T-helper 2 cell (primary cell): ENCODE data around the gene CACNA1H.

Source experiments
- DNase-seq, 5 experiments: peaks; one replicate each; pipeline versions ENCODE4 v3.0.0 to v3.0.0-alpha.2; 2012 to 2022

The CACNA1H gene

GRCh38 chr16:1143761-1144450, 9.0 kb upstream of the CACNA1H start:
- DNase-seq: no peak

GRCh38 chr16:1144476-1145382, 8.2 kb upstream of the CACNA1H start:
- no peak for DNase-seq

GRCh38 chr16:1145383-1146100, 7.4 kb upstream of the CACNA1H start:
- DNase-seq: no peak

- DNase-seq: no peak
Measured at GRCh38 chr16:1146409-1146808, 6.5 kb upstream of the CACNA1H start.

GRCh38 chr16:1147027-1147426, 5.9 kb upstream of the CACNA1H start:
- no peak for DNase-seq

GRCh38 chr16:1149101-1149636, 3.7 kb upstream of the CACNA1H start:
- no peak for DNase-seq

- peak in 2 of 5 experiments; percentile 15 to 65 for DNase-seq
Measured at GRCh38 chr16:1150511-1150982, 2.4 kb upstream of the CACNA1H start.

- DNase-seq: no peak
Measured at GRCh38 chr16:1151424-1152122, 1.3 kb upstream of the CACNA1H start.

- peak; percentile 15 to 50 (median 34) for DNase-seq
Measured at GRCh38 chr16:1152123-1152638, 725 bp upstream of the CACNA1H start.

GRCh38 chr16:1153480-1154160, 714 bp downstream of the CACNA1H start:
- DNase-seq: no peak

GRCh38 chr16:1154291-1154886, 1.5 kb downstream of the CACNA1H start:
- DNase-seq: no peak

GRCh38 chr16:1154887-1155331, 2.0 kb downstream of the CACNA1H start:
- no peak for DNase-seq

- DNase-seq: no peak
Measured at GRCh38 chr16:1155353-1156054, 2.6 kb downstream of the CACNA1H start.

- no peak for DNase-seq
Measured at GRCh38 chr16:1156055-1156982, 3.4 kb downstream of the CACNA1H start.

GRCh38 chr16:1156983-1157638, 4.2 kb downstream of the CACNA1H start:
- DNase-seq: no peak

GRCh38 chr16:1157639-1158455, 4.9 kb downstream of the CACNA1H start:
- no peak for DNase-seq
